ENCODE results near the gene HIP1. TPM values are rescaled to one million over a fixed set of nuclear protein-coding genes. Genes with fewer than 3 reads are reported as not detected.
A peak's percentile ranks its signal among the peaks of the same experiment; 100 is the strongest.
"Not testable (repeated sequence)": the region's sequence is repeated elsewhere in the genome, so short reads cannot be mapped to it uniquely, and the experiment has no call there.

The HIP1 gene
- total RNA-seq, 1 donor from 2014 or later, result 17.7 TPM

- Histone ChIP-seq H3K4me1 (peaks cover 39% of the 10 kb centered on the region), H3K27ac (no peak overlapping the region)
Observed at GRCh38 chr7:75729851-75730274, 8.9 kb downstream of the HIP1 start.

GRCh38 chr7:75727881-75728593 is 10.7 kb downstream of the HIP1 start:
- H3K4me3 ChIP-seq, result no peak overlapping the region
- H3K27ac ChIP-seq, result peak overlapping the region; percentile 63
- no peaks in the 10 kb centered on the region for H3K36me3 ChIP-seq
- peaks cover 26% of the 10 kb centered on the region for H3K4me1 ChIP-seq
- intact Hi-C loops (cut with DNase I), result no loop called here
- TF ChIP-seq POLR2AphosphoS5 (IDR thresholded peaks at IDR 0.05; ENCODE audit: insufficient read depth in 1 of 2, low read depth in 1 of 2) (peak; percentile 47 to 69), CTCF (IDR thresholded peaks at IDR 0.05) (no peak)
- no peaks in the 10 kb centered on the region for H3K9me3 ChIP-seq
- DNase-seq (ENCODE audit: extremely low spot score in 2 of 2), result no peak
- no peaks in the 10 kb centered on the region for H3K27me3 ChIP-seq

More at GRCh38 chr7:75729851-75730274, 8.9 kb downstream of the HIP1 start:
- H3K4me3 ChIP-seq, result no peak overlapping the region
- no peaks in the 10 kb centered on the region for H3K9me3 ChIP-seq
- intact Hi-C loops (cut with DNase I), result no loop called here
- no peaks in the 10 kb centered on the region for H3K27me3 ChIP-seq
- H3K36me3 ChIP-seq, result no peaks in the 10 kb centered on the region
- TF ChIP-seq CTCF (IDR thresholded peaks at IDR 0.05), result no peak
- TF ChIP-seq POLR2A (IDR thresholded peaks at IDR 0.05), result no peak
- TF ChIP-seq POLR2AphosphoS5 (IDR thresholded peaks at IDR 0.05; ENCODE audit: insufficient read depth in 1 of 2, low read depth in 1 of 2), result no peak
- DNase-seq (ENCODE audit: extremely low spot score in 2 of 2), result no peak

- H3K27me3 ChIP-seq; H3K36me3 ChIP-seq; H3K9me3 ChIP-seq; intact Hi-C loops (cut with DNase I); H3K4me3 ChIP-seq; DNase-seq (ENCODE audit: extremely low spot score in 2 of 2): not testable (repeated sequence)
- peak overlapping the region; percentile 63 for H3K27ac ChIP-seq
- peaks cover 19% of the 10 kb centered on the region for H3K4me1 ChIP-seq
Observed at GRCh38 chr7:75727351-75727750, 11.4 kb downstream of the HIP1 start.

- no peaks in the 10 kb centered on the region for H3K27me3 ChIP-seq
- no peak for TF ChIP-seq POLR2A (IDR thresholded peaks at IDR 0.05)
- TF ChIP-seq POLR2AphosphoS5 (IDR thresholded peaks at IDR 0.05; ENCODE audit: insufficient read depth in 1 of 2, low read depth in 1 of 2), result no peak
- TF ChIP-seq CTCF (IDR thresholded peaks at IDR 0.05), result no peak
- H3K9me3 ChIP-seq, result no peaks in the 10 kb centered on the region
- intact Hi-C loops (cut with DNase I), result no loop called here
- H3K4me1 ChIP-seq, result peaks cover 16% of the 10 kb centered on the region
- no peak overlapping the region for H3K27ac ChIP-seq
- no peaks in the 10 kb centered on the region for H3K36me3 ChIP-seq
- H3K4me3 ChIP-seq, result no peak overlapping the region
- no peak for DNase-seq (ENCODE audit: extremely low spot score in 2 of 2)
Observed at GRCh38 chr7:75725306-75725705, 13.4 kb downstream of the HIP1 start.

GRCh38 chr7:75723444-75723843 is 15.3 kb downstream of the HIP1 start:
- intact Hi-C loops (cut with DNase I), result no loop called here
- Histone ChIP-seq H3K4me1 (peaks cover 11% of the 10 kb centered on the region), H3K27ac (no peak overlapping the region), H3K27me3 (no peaks in the 10 kb centered on the region), H3K36me3 (no peaks in the 10 kb centered on the region), H3K9me3 (no peaks in the 10 kb centered on the region), H3K4me3 (no peak overlapping the region)
- no peak for DNase-seq (ENCODE audit: extremely low spot score in 2 of 2)
- TF ChIP-seq CTCF (IDR thresholded peaks at IDR 0.05) (no peak), POLR2A (IDR thresholded peaks at IDR 0.05) (no peak), POLR2AphosphoS5 (IDR thresholded peaks at IDR 0.05; ENCODE audit: insufficient read depth in 1 of 2, low read depth in 1 of 2) (no peak)
